Heart right ventricle (tissue), 16 donors: ENCODE results near the gene NPTX1. TPM values are rescaled to one million over a fixed set of nuclear protein-coding genes. Genes with fewer than 3 reads are reported as not detected.

Source experiments
- ATAC-seq, 8 donors: fragments of 200-7000 bp; cut with Tn5 transposase; one replicate each; pipeline ENCODE4 v1.9.1; 2020; ENCODE audit warnings: mild to moderate bottlenecking in 8 of 8, moderate library complexity in 8 of 8, moderate number of reproducible peaks in 1 of 8
- DNase-seq, 2 donors: peaks; one replicate each; pipeline ENCODE4 v3.0.0-alpha.2; 2020
- H3K27ac ChIP-seq, 10 donors: fragments of 200-600 bp; sonication (generic) in 2 of 10; one replicate each; pipeline versions ENCODE4 v1.5.0 to v1.8.0; 2020 to 2022; ENCODE audit warnings: mild to moderate bottlenecking in 3 of 10
- H3K27me3 ChIP-seq, 7 donors: fragments of 200-600 bp; one replicate each; pipeline ENCODE4 v1.8.0; 2021 to 2022; ENCODE audit warnings: mild to moderate bottlenecking in 2 of 7
- H3K36me3 ChIP-seq, 9 donors: fragments of 200-600 bp; sonication (generic) in 1 of 9; one replicate each; pipeline versions ENCODE4 v1.5.0 to v1.8.0; 2020 to 2022; ENCODE audit warnings: mild to moderate bottlenecking in 2 of 9
- H3K4me1 ChIP-seq, 9 donors: fragments of 200-600 bp; sonication (generic) in 1 of 9; one replicate each; pipeline versions ENCODE4 v1.5.0 to v1.8.0; 2020 to 2022; ENCODE audit warnings: mild to moderate bottlenecking in 4 of 9
- H3K4me3 ChIP-seq, 10 donors: fragments of 200-600 bp; sonication (generic) in 2 of 10; one replicate each; pipeline versions ENCODE4 v1.5.0 to v1.8.0; 2020 to 2022; ENCODE audit warnings: mild to moderate bottlenecking in 7 of 10, moderate library complexity in 2 of 10
- H3K9me3 ChIP-seq, 11 donors: fragments of 200-600 bp in 10 of 11; sonication (generic) in 2 of 11; one replicate each; pipeline versions ENCODE4 v1.5.0 to v1.8.0; 2013 to 2022; ENCODE audit warnings: mild to moderate bottlenecking in 2 of 11, control low read depth in 1 of 11, moderate library complexity in 1 of 11
- CTCF ChIP-seq, 9 donors: fragments of 200-600 bp; sonication (generic) in 2 of 9; IDR thresholded peaks; one replicate each; pipeline versions ENCODE4 v1.5.0 to v1.8.0; 2021 to 2022; ENCODE audit warnings: antibody characterized with exemption in 9 of 9, mild to moderate bottlenecking in 5 of 9, moderate library complexity in 1 of 9
- WGBS, 2 donors: extraction: QIAGEN DNeasy Blood & Tissue Kit; methylation state at CpG; one replicate each; pipeline ENCODE4 v1.1.7; 2013; ENCODE audit warnings: inconsistent platforms in 1 of 2; 5-methylcytosine and 5-hydroxymethylcytosine counted together
- intact Hi-C, 10 donors: fragments of 100-400 bp; cut with DNase I; formaldehyde crosslinking; loops; one replicate each; pipeline versions ENCODE4 v1.11.1 to v1.14.2; 2022
- polyA plus RNA-seq, 2 donors: library from polyadenylated mRNA; stranded (reverse); fragments of 200-250 nt; gene quantifications; one replicate each; pipeline ENCODE4 v1.2.3, GENCODE V29; 2013
- total RNA-seq, 10 donors: library from RNA; stranded (reverse); fragmentation: NEBNext Ultra II Directional in 3 of 10; extraction: Animal tissue kit (Norgen Biotek cat#: 25700) in 3 of 10; gene quantifications; one replicate each; pipeline versions ENCODE4 v1.2.1 to v1.2.4, GENCODE V29; 2021 to 2023
- donor health status: Arrhythmogenic right ventricular cardiomyopathy.
- donor health status: ischemic (EF 13 %, LVEDD 7.1; RV severe dilation, severe dysfunction).
- donor health status: healthy with polysubstance abuse.
- donor health status: DM: no; HTN: yes; CAD: no.
- donor health status: DM: no; HTN: no; CAD: no.
- donor health status: ischemic (EF 25% LVEDD 6.9; RV normal size, moderate dysfunction).
- donor health status: ischemic (EF 25% LVEDD 5.7; RV mildly dilated, moderate dysfunction).
- donor health status: healthy.
- donor health status: DM: yes; HTN: yes; CAD: no.
- donor health status: Ischemic cardiomyopathy.
- donor health status: ischemic (EF 35%, LVEDD 5.7; RV mildly dilated, moderate dysfunction).
- donor health status: nonischemic (EF 11% LVEDD 7.7; RV severe dilation, severe dysfunction).
- donor health status: DM: yes; HTN: yes; CAD: no.
- donor health status: PGD.
- donor health status: ischemic (EF 29% LVEDD 5.4; RV normal size, mild dysfunction).
- donor health status: nonischemic (EF 23%, LVEDD 6.1; RV moderate dilation, normal function).

Gene NPTX1
- total and polyA plus RNA-seq, 12 donors = 0.03 TPM; not detected in 11

- 43 to 47% methylated on average over 21 of the region's 21 CpGs for WGBS, 2 donors
- ATAC-seq = peak in 7 of 8 donors; percentile 9 to 46 (median 21)
- Histone ChIP-seq H3K27ac (peak overlapping the region in 4 of 10 donors; percentile 29 to 99 (median 98)), H3K27me3 (no peaks in the 10 kb centered on the region), H3K4me3 (peak overlapping the region in 4 of 10 donors; percentile 2 to 23 (median 8)), H3K9me3 (no peaks in the 10 kb centered on the region), H3K36me3 (no peaks in the 10 kb centered on the region), H3K4me1 (peaks cover 12 to 49% (median 30%) of the 10 kb centered on the region in 9 donors)
- intact Hi-C loops = loop anchor here in 2 of 10 donors (10.0 kb wide), 1 partner anchor 88 kb away; the partner anchor contains the start of gene RPTOR (in 2 of the 2)
- TF ChIP-seq CTCF (IDR thresholded peaks at IDR 0.05) = no peak
- DNase-seq = peak; percentile 45 to 68
Observed at GRCh38 chr17:80456465-80457235, 19.8 kb downstream of the NPTX1 start.

- H3K9me3 ChIP-seq = no peaks in the 10 kb centered on the region
- intact Hi-C loops = loop anchor here in 3 of 10 donors (2.0 to 10.0 kb wide), 2 partner anchors 41 to 89 kb away; partner anchors contain the start of genes RPTOR (in 2 of the 3) and ENDOV (in 1 of the 3)
- H3K4me3 ChIP-seq = peak overlapping the region in 4 of 10 donors; percentile 55 to 88 (median 64)
- H3K27me3 ChIP-seq = no peaks in the 10 kb centered on the region
- H3K36me3 ChIP-seq = no peaks in the 10 kb centered on the region
- H3K4me1 ChIP-seq = peaks cover 8 to 43% (median 30%) of the 10 kb centered on the region in 9 donors
- no peak for DNase-seq
- WGBS, 2 donors = 68 to 72% methylated on average over 4 of the region's 4 CpGs
- H3K27ac ChIP-seq = peak overlapping the region in 9 of 10 donors; percentile 83 to 99 (median 96)
- no peak for ATAC-seq
- TF ChIP-seq CTCF (IDR thresholded peaks at IDR 0.05) = no peak
Observed at GRCh38 chr17:80455784-80456183, 20.6 kb downstream of the NPTX1 start.

- DNase-seq = peak in 1 of 2 donors; percentile 67
- ATAC-seq = peak; percentile 15 to 54 (median 40)
- H3K27ac ChIP-seq = peak overlapping the region; percentile 83 to 99 (median 97)
- H3K4me1 ChIP-seq = peaks cover 8 to 39% (median 30%) of the 10 kb centered on the region in 9 donors
- peak overlapping the region; percentile 55 to 92 (median 70) for H3K4me3 ChIP-seq
- no peak for TF ChIP-seq CTCF (IDR thresholded peaks at IDR 0.05)
- H3K36me3 ChIP-seq = no peaks in the 10 kb centered on the region
- H3K9me3 ChIP-seq = no peaks in the 10 kb centered on the region
- no peaks in the 10 kb centered on the region for H3K27me3 ChIP-seq
- intact Hi-C loops = loop anchor here in 3 of 10 donors (2.0 to 10.0 kb wide), 2 partner anchors 41 to 89 kb away; partner anchors contain the start of genes RPTOR (in 2 of the 3) and ENDOV (in 1 of the 3)
- WGBS, 2 donors = 6 to 7% methylated on average over 20 of the region's 20 CpGs
Observed at GRCh38 chr17:80455336-80455710, 21.1 kb downstream of the NPTX1 start.

GRCh38 chr17:80454557-80455335 lies 21.7 kb downstream of the NPTX1 start:
- Histone ChIP-seq H3K27me3 (no peaks in the 10 kb centered on the region), H3K4me1 (peaks cover 8 to 39% (median 30%) of the 10 kb centered on the region in 9 donors), H3K4me3 (peak overlapping the region; percentile 55 to 92 (median 70)), H3K9me3 (no peaks in the 10 kb centered on the region), H3K27ac (peak overlapping the region; percentile 83 to 99 (median 97)), H3K36me3 (no peaks in the 10 kb centered on the region)
- TF ChIP-seq CTCF (IDR thresholded peaks at IDR 0.05) = peak in 1 of 9 donors; percentile 11
- ATAC-seq (peak; percentile 95 to 97 (median 96)), DNase-seq (peak; percentile 97 to 98)
- 0 to 1% methylated on average over 75 to 88 of the region's 88 CpGs for WGBS, 2 donors
- intact Hi-C loops = loop anchor here in 3 of 10 donors (2.0 to 10.0 kb wide), 2 partner anchors 40 to 90 kb away; partner anchors contain the start of genes RPTOR (in 2 of the 3) and ENDOV (in 1 of the 3)
